Panc1 (cell line): ENCODE results near the gene TMEM185A. TPM values are rescaled to one million over a fixed set of nuclear protein-coding genes. Genes with fewer than 3 reads are reported as not detected.

Experiments
- ATAC-seq: fragments of 200-7000 bp; cut with Tn5 transposase; 2 replicates; pipeline ENCODE4 v1.9.1; 2020; ENCODE audit warnings: mild to moderate bottlenecking, moderate library complexity
- BruUV-seq: library from RNA; stranded (reverse); fragments of 400-500 nt; replicated peaks from 2 replicates; lab custom pipeline; 2021; lab: Mats Ljungman, UMichigan
- CTCF ChIA-PET: fragments of 300-600 bp; sonication (Branson Sonifier 250); formaldehyde crosslinking; loops from one replicate; lab custom pipeline; 2022; ENCODE audit warnings: antibody characterized with exemption; lab: Charles Lee
- POLR2A ChIA-PET: fragments of 300-600 bp; sonication (Branson Sonifier 250); formaldehyde crosslinking; loops from one replicate; lab custom pipeline; 2022; ENCODE audit warnings: antibody characterized with exemption; lab: Charles Lee
- DNase-seq: peaks from one replicate; pipeline ENCODE4 v3.0.0-alpha.2; 2010; ENCODE audit warnings: low read depth, low spot score
- H3K27ac ChIP-seq: 2 replicates; pipeline ENCODE4 v1.5.1; 2011; ENCODE audit warnings: mild to moderate bottlenecking, low read length, inconsistent platforms
- H3K27me3 ChIP-seq: fragments of 200-500 bp; sonication (Bioruptor generic); 2 replicates; pipeline ENCODE4 v1.6.0; 2014; ENCODE audit warnings: low read length, inconsistent platforms; ENCODE audit not compliant: control insufficient read depth, insufficient read depth
- H3K36me3 ChIP-seq: fragments of 200-500 bp; sonication (Bioruptor generic); 2 replicates; pipeline ENCODE4 v1.5.1; 2014; ENCODE audit warnings: inconsistent platforms, mild to moderate bottlenecking, low read length, moderate library complexity; ENCODE audit not compliant: control insufficient read depth, insufficient read depth
- H3K4me1 ChIP-seq: 2 replicates; pipeline ENCODE4 v1.5.1; 2011; ENCODE audit warnings: inconsistent platforms, mild to moderate bottlenecking, low read length, moderate library complexity; ENCODE audit not compliant: control insufficient read depth, insufficient read depth
- H3K4me3 ChIP-seq, 2 experiments: 2 replicates each; pipeline ENCODE4 v1.5.1; 2011 to 2012; ENCODE audit warnings: low read depth in 2 of 2, low read length in 2 of 2, mild to moderate bottlenecking in 2 of 2, inconsistent platforms in 1 of 2, moderate library complexity in 1 of 2
- H3K9me3 ChIP-seq: fragments of 200-500 bp; sonication (Bioruptor generic); 2 replicates; pipeline ENCODE4 v1.5.1; 2014; ENCODE audit warnings: low read depth, mild to moderate bottlenecking, inconsistent platforms, low read length, moderate library complexity; ENCODE audit not compliant: control insufficient read depth, insufficient read depth
- POLR2AphosphoS5 ChIP-seq: IDR thresholded peaks from 2 replicates; pipeline ENCODE4 v1.6.1; 2012; ENCODE audit warnings: mild to moderate bottlenecking, low read depth, low read length, moderate library complexity
- REST ChIP-seq, 2 experiments: IDR thresholded peaks; 2 replicates each; pipeline ENCODE4 v1.6.1; 2011 to 2012; ENCODE audit warnings: low read depth in 2 of 2, control low read depth in 1 of 2, low read length in 1 of 2, mild to moderate bottlenecking in 1 of 2, moderate library complexity in 1 of 2; ENCODE audit not compliant: insufficient read depth in 1 of 2
- SIN3A ChIP-seq: IDR thresholded peaks from 2 replicates; pipeline ENCODE4 v1.6.1; 2012; ENCODE audit warnings: low read depth, mild to moderate bottlenecking, low read length, moderate library complexity, borderline replicate concordance; ENCODE audit not compliant: insufficient read depth
- TCF7L2 ChIP-seq: IDR thresholded peaks from 2 replicates; pipeline ENCODE4 v1.6.1; 2011; ENCODE audit warnings: mild to moderate bottlenecking, low read depth, low read length, inconsistent platforms
- in situ Hi-C: cut with HindIII; loops from 2 replicates; pipeline ENCODE4 v1.10.0; 2016; ENCODE audit warnings: low sequenced_read_pairs, low pct_unique_long_range_greater_than_20kb
- intact Hi-C: fragments of 100-400 bp; cut with micrococcal nuclease; formaldehyde crosslinking; loops from one replicate; pipeline ENCODE4 v1.10.0; 2022; ENCODE audit not compliant: unreplicated experiment
- total RNA-seq: library from RNA; stranded (reverse); gene quantifications from one replicate; pipeline ENCODE4 v1.2.1, GENCODE V29; 2021; ENCODE audit not compliant: unreplicated experiment
- TF ChIP-seq, protein P1 (sequence below): fragments of 450-650 bp; IDR thresholded peaks from 2 replicates; pipeline ENCODE4 v1.5.1; 2017; ENCODE audit warnings: mild to moderate bottlenecking

TMEM185A gene
- total RNA-seq, 1 experiment from 2014 or later = 27.3 TPM

DNA sequence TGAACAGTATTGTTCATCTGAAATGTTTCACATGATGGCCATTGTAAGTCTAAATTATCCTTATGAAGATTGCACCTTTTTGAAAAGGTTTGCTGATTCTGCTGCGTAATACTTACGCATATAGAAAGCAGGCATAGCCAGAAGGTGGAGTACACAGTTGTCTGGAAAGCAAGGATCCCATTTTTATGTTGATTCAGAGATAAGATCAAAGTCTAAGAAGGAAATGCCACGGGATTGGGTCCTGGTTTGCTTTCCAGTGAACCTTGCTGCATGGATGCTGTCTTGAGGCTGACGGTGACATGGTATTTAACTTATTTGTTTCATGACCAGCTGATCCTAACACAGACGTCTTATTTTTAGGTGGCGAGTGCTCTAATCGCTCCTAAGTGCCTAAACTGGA, 59.8 kb downstream of the TMEM185A start:
- DNase-seq (no peak), ATAC-seq (no peak)
- Histone ChIP-seq H3K27me3 (no peaks in the 10 kb centered on the region; the same call in 1 of the 2 replicates), H3K9me3 (no peaks in the 10 kb centered on the region), H3K27ac (no peak overlapping the region), H3K36me3 (no peaks in the 10 kb centered on the region), H3K4me1 (no peaks in the 10 kb centered on the region), H3K4me3 (no peak overlapping the region)
- ChIA-PET POLR2A (no interaction called here), CTCF (no interaction called here)
- in situ Hi-C loops (no loop called here), intact Hi-C loops (no loop called here)
- TF ChIP-seq SIN3A (no peak), TCF7L2 (no peak), POLR2AphosphoS5 (no peak), REST (IDR thresholded peaks at IDR 0.05; ENCODE audit: insufficient read depth in 1 of 2, low read depth in 2 of 2, low read length in 1 of 2) (no peak)
- TF ChIP-seq, protein P1, sequence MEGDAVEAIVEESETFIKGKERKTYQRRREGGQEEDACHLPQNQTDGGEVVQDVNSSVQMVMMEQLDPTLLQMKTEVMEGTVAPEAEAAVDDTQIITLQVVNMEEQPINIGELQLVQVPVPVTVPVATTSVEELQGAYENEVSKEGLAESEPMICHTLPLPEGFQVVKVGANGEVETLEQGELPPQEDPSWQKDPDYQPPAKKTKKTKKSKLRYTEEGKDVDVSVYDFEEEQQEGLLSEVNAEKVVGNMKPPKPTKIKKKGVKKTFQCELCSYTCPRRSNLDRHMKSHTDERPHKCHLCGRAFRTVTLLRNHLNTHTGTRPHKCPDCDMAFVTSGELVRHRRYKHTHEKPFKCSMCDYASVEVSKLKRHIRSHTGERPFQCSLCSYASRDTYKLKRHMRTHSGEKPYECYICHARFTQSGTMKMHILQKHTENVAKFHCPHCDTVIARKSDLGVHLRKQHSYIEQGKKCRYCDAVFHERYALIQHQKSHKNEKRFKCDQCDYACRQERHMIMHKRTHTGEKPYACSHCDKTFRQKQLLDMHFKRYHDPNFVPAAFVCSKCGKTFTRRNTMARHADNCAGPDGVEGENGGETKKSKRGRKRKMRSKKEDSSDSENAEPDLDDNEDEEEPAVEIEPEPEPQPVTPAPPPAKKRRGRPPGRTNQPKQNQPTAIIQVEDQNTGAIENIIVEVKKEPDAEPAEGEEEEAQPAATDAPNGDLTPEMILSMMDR = no peak
- BruUV-seq = no TSS peak

GRCh38 chrX:149570668-149571067, 60.9 kb downstream of the TMEM185A start:
- Histone ChIP-seq H3K27me3 (no peaks in the 10 kb centered on the region; the same call in 1 of the 2 replicates), H3K36me3 (no peaks in the 10 kb centered on the region), H3K4me1 (no peaks in the 10 kb centered on the region), H3K9me3 (no peaks in the 10 kb centered on the region), H3K27ac (no peak overlapping the region), H3K4me3 (no peak overlapping the region)
- DNase-seq (no peak), ATAC-seq (no peak)
- TF ChIP-seq REST (IDR thresholded peaks at IDR 0.05; ENCODE audit: insufficient read depth in 1 of 2, low read depth in 2 of 2, low read length in 1 of 2) = no peak
- no peak for TF ChIP-seq POLR2AphosphoS5
- TF ChIP-seq SIN3A = no peak
- no peak for TF ChIP-seq TCF7L2
- TF ChIP-seq, protein P1 = no peak
- POLR2A ChIA-PET = no interaction called here
- in situ Hi-C loops = no loop called here
- CTCF ChIA-PET = no interaction called here
- intact Hi-C loops = no loop called here
- BruUV-seq = no TSS peak
